ENCODE results near the gene FOSL2. TPM values are rescaled to one million over a fixed set of nuclear protein-coding genes. Genes with fewer than 3 reads are reported as not detected.

The FOSL2 gene
- total and polyA plus RNA-seq, 2 donors (not counting 1 experiment from before 2014, with no cell fraction given) = 2.5 to 37.7 TPM

GRCh38 chr2:28434600-28434989 lies 41.9 kb downstream of the FOSL2 start:
- Mint-ChIP-seq H3K9me3 (ENCODE audit: insufficient read depth) (no peaks in the 10 kb centered on the region), H3K27me3 (peaks cover 4% of the 10 kb centered on the region), H3K4me3 (no peak overlapping the region), H3K4me1 (no peaks in the 10 kb centered on the region), H3K27ac (no peak overlapping the region)
- Histone ChIP-seq H3K9ac (ENCODE audit: low read length) (no peak overlapping the region), H3K4me2 (replicated peaks; ENCODE audit: low read depth, low read length, poor library complexity, severe bottlenecking) (no peak overlapping the region), H3K4me3 (ENCODE audit: control extremely low read depth in 1 of 5, extremely low read depth in 1 of 5, insufficient read depth in 1 of 5, low read depth in 2 of 5, low read length in 4 of 5) (no peak overlapping the region), H4K20me1 (ENCODE audit: control insufficient read depth, insufficient read depth, low read length, poor library complexity, severe bottlenecking) (no peaks in the 10 kb centered on the region), H3K9me3 (ENCODE audit: control extremely low read depth in 1 of 3, control insufficient read depth in 2 of 3, insufficient read depth in 1 of 3, low read length in 2 of 3) (no peaks in the 10 kb centered on the region), H3K36me3 (replicated peaks in 1 of 2; ENCODE audit: control extremely low read depth in 1 of 2, control insufficient read depth in 1 of 2, extremely low read depth in 1 of 2, insufficient read depth in 2 of 2, low read length in 1 of 2) (no peaks in the 10 kb centered on the region), H3K4me1 (ENCODE audit: control insufficient read depth in 2 of 2, insufficient read depth in 2 of 2, low read length in 2 of 2) (no peaks in the 10 kb centered on the region), H2AFZ (ENCODE audit: insufficient read depth, low read depth, low read length, poor library complexity, severe bottlenecking) (no peak overlapping the region), H3K79me2 (ENCODE audit: control insufficient read depth, insufficient read depth, low read length) (no peaks in the 10 kb centered on the region), H3K27me3 (replicated peaks in 1 of 4; ENCODE audit: control extremely low read depth in 1 of 4, control insufficient read depth in 3 of 4, insufficient read depth in 4 of 4, low read length in 3 of 4) (no peaks in the 10 kb centered on the region), H3K27ac (ENCODE audit: low read length in 2 of 2) (no peak overlapping the region)
- intact Hi-C loops (cut with micrococcal nuclease) = no loop called here
- ATAC-seq (ENCODE audit: low read depth) = no peak
- DNase-seq = no peak
- TF ChIP-seq CTCF (IDR thresholded peaks at IDR 0.05) (no peak), EZH2 (IDR thresholded peaks at IDR 0.05; ENCODE audit: borderline replicate concordance, insufficient read depth, low read depth, low read length, poor library complexity, severe bottlenecking) (no peak)
- WGBS (ENCODE audit: insufficient coverage) = 88% methylated on average over 4 of the region's 5 CpGs
- ChIA-PET POLR2A (no interaction called here), CTCF (no interaction called here)

- no peak for TF ChIP-seq CTCF (IDR thresholded peaks at IDR 0.05)
- TF ChIP-seq EZH2 (IDR thresholded peaks at IDR 0.05; ENCODE audit: borderline replicate concordance, insufficient read depth, low read depth, low read length, poor library complexity, severe bottlenecking) = no peak
- no peak overlapping the region for H3K4me3 ChIP-seq (ENCODE audit: control extremely low read depth in 1 of 5, extremely low read depth in 1 of 5, insufficient read depth in 1 of 5, low read depth in 2 of 5, low read length in 4 of 5)
- DNase-seq = no peak
- POLR2A ChIA-PET = no interaction called here
- H3K9me3 ChIP-seq (ENCODE audit: control extremely low read depth in 1 of 3, control insufficient read depth in 2 of 3, insufficient read depth in 1 of 3, low read length in 2 of 3) = no peaks in the 10 kb centered on the region
- H3K27me3 Mint-ChIP-seq = peaks cover 4% of the 10 kb centered on the region
- H3K9ac ChIP-seq (ENCODE audit: low read length) = no peak overlapping the region
- no peak for ATAC-seq (ENCODE audit: low read depth)
- no peaks in the 10 kb centered on the region for H3K4me1 ChIP-seq (ENCODE audit: control insufficient read depth in 2 of 2, insufficient read depth in 2 of 2, low read length in 2 of 2)
- CTCF ChIA-PET = no interaction called here
- no peak overlapping the region for H3K4me2 ChIP-seq (replicated peaks; ENCODE audit: low read depth, low read length, poor library complexity, severe bottlenecking)
- no peaks in the 10 kb centered on the region for H3K4me1 Mint-ChIP-seq
- H3K36me3 ChIP-seq (replicated peaks in 1 of 2; ENCODE audit: control extremely low read depth in 1 of 2, control insufficient read depth in 1 of 2, extremely low read depth in 1 of 2, insufficient read depth in 2 of 2, low read length in 1 of 2) = no peaks in the 10 kb centered on the region
- H3K9me3 Mint-ChIP-seq (ENCODE audit: insufficient read depth) = no peaks in the 10 kb centered on the region
- H3K27ac Mint-ChIP-seq = no peak overlapping the region
- no peak overlapping the region for H2AFZ ChIP-seq (ENCODE audit: insufficient read depth, low read depth, low read length, poor library complexity, severe bottlenecking)
- H4K20me1 ChIP-seq (ENCODE audit: control insufficient read depth, insufficient read depth, low read length, poor library complexity, severe bottlenecking) = no peaks in the 10 kb centered on the region
- H3K79me2 ChIP-seq (ENCODE audit: control insufficient read depth, insufficient read depth, low read length) = no peaks in the 10 kb centered on the region
- no peak overlapping the region for H3K4me3 Mint-ChIP-seq
- 20% methylated on average over 1 of the region's 4 CpGs for WGBS (ENCODE audit: insufficient coverage)
- no peaks in the 10 kb centered on the region for H3K27me3 ChIP-seq (replicated peaks in 1 of 4; ENCODE audit: control extremely low read depth in 1 of 4, control insufficient read depth in 3 of 4, insufficient read depth in 4 of 4, low read length in 3 of 4)
- H3K27ac ChIP-seq (ENCODE audit: low read length in 2 of 2) = no peak overlapping the region
- intact Hi-C loops (cut with micrococcal nuclease) = no loop called here
Measured at GRCh38 chr2:28435241-28435640, 42.6 kb downstream of the FOSL2 start.
